ENCODE data around the gene CHN2.
A peak's percentile ranks its signal among the peaks of the same experiment; 100 is the strongest.

The CHN2 gene

GRCh38 chr7:29412912-29413311, 218.3 kb downstream of the CHN2 start:
- no peak for FAIRE-seq

GRCh38 chr7:29413626-29414136, 219.1 kb downstream of the CHN2 start:
- no peak for FAIRE-seq

DNA sequence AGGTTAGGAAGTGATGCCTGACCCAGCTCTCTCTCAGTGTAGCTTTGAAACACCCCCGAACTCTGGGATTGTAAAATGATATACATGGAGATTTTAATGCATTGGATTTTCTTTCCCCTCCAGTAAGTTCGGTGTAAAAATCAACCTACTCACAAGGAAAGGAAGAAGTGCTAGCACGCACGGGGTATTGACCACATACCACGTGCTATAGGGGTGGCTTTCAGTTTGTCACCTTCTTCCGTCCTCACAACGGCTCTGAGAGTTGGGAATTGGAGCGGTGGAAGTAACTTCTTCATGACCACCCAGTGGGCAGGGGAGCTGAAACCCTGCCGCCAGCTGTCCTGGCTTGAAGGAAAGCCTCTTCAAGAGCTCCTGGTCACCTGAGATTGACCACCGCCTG, 219.6 kb downstream of the CHN2 start:
- FAIRE-seq, result no peak

- FAIRE-seq, result no peak
These were observed 220.6 kb downstream of the CHN2 start for GRCh38 chr7:29415215-29415614.

- FAIRE-seq, result no peak
These were observed 221.8 kb downstream of the CHN2 start for GRCh38 chr7:29416276-29416937.

DNA sequence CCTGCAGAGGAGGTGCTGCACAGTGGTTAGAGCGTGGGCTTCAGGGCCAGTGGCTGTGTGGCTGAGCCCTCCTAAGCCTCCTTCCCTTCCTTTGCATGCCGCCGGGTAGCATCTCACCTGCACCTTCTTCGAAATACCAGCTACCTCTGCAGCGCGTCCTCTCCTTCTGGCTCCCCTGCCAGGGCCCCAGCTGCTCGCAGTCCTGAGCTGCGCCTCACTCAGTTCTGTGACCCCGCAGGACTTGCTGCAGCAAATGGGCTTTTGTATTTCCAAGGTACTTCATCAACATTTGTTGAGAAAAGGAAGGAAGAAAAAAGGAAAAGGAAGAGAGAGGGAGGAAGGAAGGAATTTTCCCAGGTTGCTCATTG, 222.3 kb downstream of the CHN2 start:
- no peak for FAIRE-seq

DNA sequence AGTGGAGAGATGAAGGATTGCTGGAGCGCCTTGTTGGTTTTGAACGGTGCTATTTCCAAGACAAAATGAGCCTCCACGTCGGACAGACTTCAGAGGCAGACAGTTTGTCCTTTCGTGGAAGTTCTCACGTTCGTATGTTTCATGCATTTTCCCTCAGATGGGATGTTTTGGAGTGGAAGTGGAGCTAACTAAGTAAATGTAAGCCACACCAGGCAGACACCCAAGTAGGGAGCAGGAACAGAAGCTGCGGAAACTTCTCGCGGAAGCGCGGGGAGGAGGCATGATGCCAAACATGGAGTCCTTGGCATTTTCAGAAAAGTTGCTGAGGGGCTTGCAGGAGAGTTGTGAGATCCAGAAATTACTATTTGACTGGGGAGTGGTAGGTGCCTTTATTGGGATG, 223.5 kb downstream of the CHN2 start:
- FAIRE-seq, result no peak

DNA sequence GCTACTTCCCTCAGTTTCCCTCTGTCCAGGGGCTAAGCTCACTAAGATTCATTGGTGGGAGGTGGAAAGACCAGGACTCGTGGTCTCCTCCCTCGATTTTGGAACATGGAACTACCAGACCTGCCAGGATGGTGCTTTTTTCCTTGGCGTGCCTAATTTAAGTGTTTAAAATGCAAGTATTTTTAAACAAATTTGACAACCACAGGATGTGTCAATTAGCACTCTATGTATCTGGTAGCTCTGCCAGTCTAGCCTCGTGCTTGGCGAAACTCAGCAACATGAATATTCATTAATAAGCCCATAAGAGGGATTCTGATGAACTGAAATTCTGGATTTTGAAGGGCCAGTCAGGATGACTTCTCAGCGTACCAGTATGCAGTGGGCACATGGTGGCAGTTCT, 224.1 kb downstream of the CHN2 start:
- no peak for FAIRE-seq

DNA sequence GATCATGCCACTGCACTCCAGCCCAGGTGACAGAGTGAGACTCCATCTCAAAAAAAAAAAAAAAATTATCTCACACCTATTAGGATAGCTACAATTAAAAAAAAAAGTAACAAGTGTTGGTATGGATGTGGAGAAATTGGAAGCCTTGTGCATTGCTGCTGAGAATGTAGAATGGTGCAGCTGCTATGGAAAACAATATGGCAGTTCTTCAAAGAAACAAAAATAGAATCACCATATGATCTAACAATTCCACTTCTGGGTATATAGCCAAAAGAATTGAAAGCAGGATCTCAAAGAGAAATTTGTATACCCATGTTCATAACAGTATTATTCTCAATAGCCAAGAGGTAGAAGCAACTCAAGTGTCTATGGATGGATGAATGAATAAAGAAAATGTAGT, 225.4 kb downstream of the CHN2 start:
- no peak for FAIRE-seq

GRCh38 chr7:29421010-29421956, 226.7 kb downstream of the CHN2 start:
- FAIRE-seq, result no peak

GRCh38 chr7:29422829-29423228, 228.3 kb downstream of the CHN2 start:
- FAIRE-seq, result no peak

DNA sequence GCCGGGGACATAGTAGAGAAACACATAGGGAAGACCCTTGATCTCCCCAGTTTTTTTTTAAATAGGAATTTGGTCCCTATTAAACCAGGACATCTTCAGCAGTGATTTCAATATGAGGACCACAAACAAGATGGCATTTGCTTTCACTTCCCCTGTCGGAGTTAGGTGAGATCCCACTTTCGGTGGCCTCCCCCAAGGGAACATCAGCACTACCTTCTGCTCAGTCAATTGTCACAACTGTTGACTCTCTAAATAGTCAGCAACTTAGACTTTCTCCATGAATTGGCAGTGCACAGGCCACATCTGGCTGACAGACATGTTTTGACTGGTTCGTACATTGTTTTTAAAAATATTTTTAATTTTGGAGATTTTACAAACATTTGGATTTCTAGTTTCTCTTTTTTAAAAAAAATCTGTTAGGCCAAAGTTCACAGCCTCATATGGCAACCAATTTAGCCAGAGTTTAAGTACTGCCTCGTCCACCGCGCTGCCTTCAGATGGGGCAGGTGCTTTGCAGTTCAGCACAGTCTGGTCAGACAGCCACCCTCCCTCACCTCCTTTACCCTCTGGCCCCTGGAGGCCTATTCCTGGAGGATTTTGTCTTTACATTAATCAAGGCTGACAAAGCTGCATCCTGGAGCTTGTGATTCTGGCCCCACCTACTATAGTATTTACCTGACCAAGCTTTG, 229.9 kb downstream of the CHN2 start:
- peak; percentile 63 for FAIRE-seq

DNA sequence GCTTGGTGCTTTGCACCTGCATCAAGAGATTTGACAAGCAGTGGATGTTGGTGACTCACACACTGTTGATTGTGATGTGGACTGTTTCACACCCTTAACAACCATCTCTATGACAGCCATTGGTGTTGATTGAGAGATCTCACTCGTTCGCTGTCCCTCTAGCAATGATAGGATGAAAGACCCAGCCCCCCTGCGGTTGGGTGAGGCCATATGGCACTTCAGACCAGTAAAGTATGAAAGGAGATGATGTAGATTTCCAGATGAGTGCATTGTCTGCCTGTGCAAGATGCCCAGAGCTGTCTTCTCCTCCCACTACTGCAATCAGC, 230.4 kb downstream of the CHN2 start:
- no peak for FAIRE-seq

DNA sequence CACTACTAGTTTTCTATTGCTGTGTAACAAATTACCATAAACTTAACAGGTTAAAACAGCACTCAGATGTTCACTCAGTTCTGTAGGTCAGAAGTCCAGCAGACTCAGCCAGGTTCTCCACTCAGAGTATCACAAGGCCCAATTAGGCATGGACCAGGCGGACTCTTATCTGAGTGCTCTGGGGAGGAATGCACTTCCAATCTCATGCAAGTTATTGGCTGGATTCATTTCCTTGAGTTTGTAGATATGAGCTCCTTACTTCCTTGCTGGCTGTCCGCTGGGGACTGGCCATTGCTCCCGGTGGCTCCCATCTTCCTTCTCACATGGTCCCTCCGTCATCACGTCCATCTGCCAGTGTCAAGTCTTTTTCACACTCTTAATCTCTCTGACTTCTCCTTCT, 232.0 kb downstream of the CHN2 start:
- FAIRE-seq, result no peak

DNA sequence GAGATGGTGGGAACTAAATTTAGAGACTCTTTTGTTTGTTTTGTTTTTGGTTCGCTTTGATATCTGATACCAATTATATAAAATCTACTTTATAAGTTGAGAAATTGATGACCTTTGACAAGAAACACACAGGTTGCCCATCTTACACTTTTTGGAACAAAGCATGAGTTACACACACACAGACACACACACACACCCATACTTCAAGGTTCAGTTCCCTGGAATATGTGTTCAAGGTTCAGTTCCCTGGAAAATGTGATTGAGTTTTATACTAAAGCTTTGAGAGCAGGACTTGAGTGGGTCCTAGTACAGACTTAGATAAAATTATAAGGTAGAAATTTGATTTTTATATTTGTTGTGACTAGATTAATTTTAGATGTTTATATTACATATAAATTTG, 234.8 kb downstream of the CHN2 start:
- FAIRE-seq, result no peak

DNA sequence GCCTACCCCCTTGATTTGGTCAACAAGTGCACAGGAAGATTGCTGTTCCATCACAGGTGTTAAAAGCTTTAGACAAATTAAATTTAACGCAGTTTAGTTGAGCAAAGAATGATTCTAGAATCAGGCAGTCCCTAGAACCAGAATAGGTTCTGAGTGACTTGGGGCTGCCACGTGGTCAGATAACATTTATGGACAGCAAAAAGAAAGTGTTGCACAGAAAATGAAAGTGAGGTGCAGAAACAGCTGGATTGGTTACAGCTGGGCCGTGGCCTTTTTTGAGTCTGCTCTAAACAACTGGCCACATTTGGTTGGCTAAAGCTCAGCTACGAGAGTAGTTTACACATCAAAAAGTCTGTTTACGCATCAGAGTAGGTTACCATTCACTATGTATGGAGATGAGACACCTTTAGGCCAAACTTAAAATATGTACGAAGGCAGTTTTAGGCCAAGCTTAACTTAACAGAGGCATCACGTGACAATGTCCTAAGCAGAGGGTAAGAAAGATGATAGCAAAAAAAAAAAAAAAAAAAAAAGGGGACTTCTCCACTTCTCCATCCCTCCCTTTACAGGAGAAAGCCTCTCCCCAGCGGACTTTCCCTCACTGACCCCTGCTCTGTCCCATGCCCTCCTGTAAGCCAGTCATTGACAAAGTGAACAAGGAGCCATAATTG, 235.8 kb downstream of the CHN2 start:
- FAIRE-seq, result no peak

- FAIRE-seq, result no peak
These were observed 237.1 kb downstream of the CHN2 start for GRCh38 chr7:29431686-29432085.

DNA sequence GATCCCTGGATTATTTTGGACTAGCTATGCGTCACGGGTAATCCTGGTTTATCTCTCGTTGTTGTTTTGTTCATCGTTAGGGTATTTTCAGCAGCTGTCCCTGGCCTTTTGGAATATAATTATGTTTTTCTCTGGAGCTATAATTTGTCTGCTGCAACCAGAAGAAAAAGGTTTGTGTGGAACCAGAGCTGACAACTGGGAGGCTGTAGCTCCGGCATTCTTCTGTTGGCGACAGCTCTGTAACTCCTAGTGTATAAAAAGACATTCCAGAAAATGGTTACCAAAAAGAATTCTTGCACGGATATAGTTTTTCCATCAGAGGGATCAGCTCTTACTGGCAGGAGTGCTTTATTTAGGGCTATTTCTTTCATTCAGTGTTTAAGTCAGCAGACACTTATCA, 238.1 kb downstream of the CHN2 start:
- FAIRE-seq, result no peak

DNA sequence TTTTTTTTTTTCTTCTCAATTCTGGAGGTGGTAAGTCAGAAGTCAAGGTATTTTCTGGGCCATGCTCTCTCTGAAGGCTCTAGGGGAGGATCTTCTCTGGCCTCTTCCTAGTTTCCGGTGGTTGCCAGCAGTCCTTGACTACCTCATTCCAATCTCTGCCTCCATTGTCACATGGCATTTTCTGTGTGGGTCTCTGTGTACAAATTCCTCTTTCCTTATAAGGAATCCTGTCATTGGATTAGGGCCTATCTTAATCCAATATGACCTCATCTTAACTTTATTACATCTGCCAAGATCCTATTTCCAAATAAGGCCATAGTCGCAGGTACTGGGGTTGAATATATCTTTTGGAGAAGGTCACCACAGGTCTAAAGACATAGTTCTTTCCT, 239.8 kb downstream of the CHN2 start:
- FAIRE-seq, result no peak

DNA sequence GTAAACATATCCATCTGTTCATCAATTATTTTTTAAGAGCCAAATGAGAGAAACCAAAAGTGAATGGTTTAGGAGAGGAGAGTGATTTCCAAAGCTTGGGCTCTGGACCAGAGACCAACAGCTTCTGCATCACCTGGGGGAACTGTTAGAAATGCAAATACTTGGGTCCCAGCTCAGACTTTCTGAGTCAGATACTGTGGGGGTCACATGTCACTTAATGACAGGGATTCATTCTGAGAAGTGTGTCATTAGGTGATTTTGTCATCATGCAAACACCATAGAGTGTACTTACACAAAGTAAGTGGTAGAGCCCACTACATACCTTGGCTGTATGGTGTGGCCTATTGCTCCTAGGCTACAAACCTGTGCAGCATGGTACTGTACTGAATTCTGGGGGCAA, 240.6 kb downstream of the CHN2 start:
- FAIRE-seq, result no peak

DNA sequence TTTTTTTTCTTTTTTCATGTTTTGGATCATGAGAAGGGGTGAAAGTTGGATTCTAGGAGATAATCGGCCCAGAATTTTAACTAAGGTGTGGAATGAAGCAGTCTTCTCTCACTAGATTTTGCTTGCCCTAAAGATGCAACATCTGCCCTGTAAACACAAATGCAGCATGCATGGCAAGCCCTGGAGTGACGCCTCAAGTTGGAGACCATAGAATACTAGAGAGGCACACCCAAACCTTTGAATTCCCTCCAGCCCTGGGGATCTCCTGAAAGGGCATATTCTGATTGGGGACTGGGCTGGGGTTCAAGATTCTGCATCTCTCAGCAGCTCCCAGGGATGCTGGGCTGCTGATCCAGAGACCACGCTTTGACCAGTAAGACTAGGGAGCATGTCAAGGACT, 241.3 kb downstream of the CHN2 start:
- no peak for FAIRE-seq

GRCh38 chr7:29442146-29442545, 247.6 kb downstream of the CHN2 start:
- FAIRE-seq, result no peak

DNA sequence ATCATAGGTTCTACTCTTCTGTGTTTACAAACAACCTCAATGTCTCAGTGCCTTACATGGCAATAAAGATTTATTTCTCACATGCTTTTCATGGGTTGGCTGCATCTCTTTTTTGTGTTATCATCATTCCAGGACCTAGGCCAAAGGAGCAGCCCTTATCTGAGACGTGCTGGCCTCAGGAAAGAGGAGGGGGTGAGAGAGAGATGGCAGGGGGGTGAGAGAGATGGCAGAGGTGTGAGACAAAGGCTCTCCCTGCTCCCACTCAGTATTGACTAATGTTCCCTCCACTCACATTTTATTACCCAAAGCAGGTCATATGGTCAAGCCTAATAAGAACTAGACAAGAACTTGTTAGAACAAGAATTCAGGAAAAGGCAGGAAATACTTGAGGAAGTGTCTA, 249.0 kb downstream of the CHN2 start:
- no peak for FAIRE-seq

All from endometrium (tissue), 2 donors.